Measurements from ENCODE around the gene MS4A4A.

MS4A4A gene

DNA sequence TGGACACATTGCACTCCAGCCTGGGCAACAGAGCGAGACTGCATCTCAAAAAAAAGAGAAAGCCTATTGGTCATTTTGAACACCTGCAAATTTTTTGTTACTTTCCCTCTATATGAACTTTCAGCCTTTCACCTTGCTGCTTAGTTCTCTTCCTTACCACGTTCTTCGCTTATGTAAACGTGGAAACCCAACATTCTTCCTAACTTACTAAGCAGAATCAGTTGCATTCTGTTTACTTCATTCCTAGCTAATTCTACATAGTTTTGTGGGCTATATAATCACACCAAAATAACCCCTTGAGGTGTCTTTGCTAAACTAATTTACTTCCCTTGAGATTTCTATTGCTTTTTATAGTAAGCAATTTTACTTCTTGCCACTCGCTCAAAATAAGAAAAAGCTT, 23.2 kb downstream of the MS4A4A start:
- no peak for DNase-seq

DNA sequence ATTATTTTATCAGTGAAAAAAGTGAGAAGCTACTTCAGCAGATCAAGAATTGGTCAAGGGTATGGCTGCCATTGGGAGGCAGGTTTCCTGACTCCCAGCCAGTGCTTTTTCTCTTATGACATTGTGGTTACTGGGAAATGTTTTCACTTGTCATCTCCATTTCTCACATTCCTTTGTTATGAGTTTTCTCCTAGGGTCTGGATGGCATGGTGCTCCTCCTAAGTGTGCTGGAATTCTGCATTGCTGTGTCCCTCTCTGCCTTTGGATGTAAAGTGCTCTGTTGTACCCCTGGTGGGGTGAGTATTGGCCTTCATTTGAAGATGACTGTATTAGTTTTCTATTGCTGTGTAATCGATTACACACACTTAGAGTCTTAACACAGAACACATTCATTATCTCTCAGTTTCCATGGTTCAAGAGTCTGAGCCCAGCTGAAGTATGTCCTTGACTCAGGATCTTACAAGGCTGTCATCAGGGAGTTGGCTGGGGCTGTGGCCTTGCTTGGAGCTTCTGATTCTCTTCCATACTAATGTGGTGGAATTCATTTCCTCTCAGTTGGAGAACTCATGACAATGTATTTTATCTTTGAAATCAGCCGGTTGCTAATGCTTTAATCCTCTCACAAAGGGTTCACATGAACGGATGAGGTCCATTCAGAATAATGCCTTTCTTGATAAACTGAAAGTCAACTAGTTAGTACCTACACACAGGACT, 25.6 kb downstream of the MS4A4A start:
- no peak for DNase-seq

DNA sequence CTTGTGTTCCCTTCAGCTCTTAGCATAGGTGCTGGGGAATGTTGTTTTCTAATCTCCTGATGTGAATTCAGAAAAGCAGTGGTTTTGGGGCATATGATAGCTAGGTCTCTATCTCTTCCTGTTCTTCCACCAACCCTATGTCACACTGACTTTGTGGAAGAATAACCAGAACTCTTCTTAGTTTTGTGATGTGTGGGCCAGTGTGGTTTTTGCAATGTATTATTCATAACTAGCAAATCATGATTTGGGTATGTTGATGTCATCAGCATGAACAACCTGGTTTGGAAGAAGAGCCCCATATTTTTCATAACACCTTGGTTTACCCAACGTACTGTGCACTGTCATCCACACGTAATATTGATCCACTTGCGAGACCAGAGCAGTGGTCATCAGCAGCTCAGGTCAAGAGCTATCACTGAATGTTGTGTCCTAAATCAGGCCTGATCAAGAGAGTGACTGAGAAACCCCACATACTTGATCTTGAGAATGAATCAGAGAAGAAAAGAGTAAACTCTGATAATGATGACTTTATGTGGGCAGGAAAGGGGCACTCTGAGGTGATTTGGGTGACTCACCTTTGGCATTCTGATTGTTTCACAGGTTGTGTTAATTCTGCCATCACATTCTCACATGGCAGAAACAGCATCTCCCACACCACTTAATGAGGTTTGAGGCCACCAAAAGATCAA, 27.2 kb downstream of the MS4A4A start:
- no peak for DNase-seq

DNA sequence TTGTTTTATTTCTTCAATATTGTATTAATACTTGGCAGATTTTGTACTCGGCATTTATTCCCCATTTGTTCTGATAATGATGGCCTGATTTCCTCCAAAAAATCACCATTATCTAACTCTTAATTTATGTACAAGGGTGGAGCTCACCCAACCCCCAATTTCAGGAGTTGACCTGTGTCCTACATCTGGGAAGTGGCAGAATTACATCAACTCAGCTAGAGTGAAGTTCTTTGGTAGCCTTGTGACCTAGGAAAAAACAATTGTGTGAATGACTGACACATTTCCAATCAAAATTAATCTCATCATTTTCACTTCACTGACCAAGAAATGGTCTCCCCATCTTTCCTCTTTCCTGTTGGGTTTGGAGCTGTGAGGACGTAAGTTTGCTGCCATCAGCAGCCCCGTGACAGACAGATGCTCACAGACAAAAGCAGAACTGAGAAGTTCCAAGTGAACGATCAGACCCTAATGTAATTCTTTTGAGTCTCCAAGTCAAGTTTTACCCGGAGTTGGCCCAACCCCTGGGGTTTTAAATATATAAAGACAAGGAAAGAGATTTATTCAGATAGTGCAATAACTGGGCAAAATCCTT, 30.0 kb downstream of the MS4A4A start:
- DNase-seq, result no peak

DNA sequence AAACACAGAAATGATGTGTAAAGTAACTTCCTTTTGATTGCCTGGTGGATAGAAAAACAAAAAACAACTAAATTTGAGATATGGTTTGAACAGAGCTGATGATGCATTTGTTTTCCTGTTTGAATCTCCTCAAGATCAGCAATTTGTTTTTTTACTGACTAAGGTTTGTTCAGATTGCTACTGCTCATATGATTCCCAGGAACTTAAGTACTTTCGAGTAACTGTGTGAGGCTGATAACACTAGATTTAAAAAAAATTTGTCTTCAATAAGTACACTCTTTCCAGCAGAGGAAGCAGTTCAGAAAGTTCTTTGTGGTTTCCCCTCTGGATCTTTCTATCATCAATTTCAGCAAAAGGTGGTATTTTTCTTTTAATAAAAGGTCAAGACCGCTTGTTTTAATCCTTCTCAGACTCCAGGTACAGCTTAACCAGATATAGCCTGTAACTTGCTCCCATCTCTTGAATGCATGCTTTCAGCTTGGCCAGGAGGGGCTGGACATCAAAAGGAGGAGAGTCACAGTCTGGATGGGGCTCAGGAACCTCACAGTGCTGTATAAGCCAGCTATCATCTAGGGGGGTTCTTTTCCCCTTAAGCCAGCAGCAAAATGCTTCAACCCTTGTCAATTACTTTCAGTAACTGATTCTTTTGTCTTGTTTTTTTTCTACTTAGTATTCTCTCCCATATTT, 34.3 kb downstream of the MS4A4A start:
- DNase-seq, result no peak

DNA sequence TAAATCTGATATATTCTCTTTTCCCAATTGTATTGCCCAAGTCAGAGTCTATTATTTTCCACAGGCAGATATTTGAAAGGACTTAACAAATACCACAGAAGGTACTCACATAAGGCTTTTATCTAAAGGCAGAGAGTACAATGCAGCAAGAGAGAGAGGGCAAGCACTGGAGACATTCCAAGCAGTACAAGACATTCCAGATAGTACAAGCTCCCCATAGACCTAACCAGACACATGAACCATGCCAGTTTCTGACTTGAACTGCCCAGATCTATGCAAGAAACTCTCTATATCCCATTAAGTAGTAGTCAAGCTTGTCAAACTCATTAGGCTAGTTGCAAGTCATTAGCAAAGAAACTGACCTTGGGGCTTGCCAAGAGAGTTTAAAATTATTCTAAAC, 35.4 kb downstream of the MS4A4A start:
- DNase-seq, result no peak

DNA sequence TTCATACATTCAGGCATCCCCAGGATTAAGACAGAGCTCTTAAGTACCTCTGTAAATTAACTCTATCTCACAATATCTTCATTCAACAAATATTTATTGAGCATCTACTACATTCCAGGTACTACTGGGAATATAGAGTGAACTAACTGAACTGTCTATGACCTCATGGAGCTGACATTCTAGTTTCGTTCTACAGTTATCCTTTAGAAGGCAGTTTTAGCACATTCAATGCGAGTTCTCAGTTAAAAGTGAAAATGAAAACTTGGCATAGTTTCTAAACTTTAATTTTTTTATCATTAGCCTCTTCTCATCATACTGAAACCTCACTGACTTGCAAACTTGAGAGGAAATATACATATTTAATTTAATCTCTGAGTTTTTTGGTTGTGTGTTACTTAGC, 35.9 kb downstream of the MS4A4A start:
- no peak for DNase-seq

DNA sequence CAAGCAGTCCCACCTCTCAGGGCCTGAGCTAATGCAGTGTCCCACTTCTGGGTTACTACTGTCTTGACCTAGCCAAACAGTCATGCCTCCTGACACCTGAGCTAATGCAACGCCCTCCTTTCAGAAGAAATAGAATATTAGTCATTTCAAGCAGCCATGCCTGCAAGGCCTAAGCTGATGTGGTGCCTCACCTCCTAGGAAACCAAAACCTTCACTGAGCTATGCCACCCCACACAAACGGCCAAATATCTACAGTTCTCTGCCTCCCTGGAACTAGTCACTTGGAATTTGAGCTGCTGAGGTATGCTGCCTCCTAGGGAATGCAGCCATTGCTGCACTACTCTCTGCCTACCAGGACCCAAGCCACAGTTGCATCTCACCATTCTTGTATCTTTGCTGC, 38.3 kb downstream of the MS4A4A start:
- DNase-seq, result no peak

DNA sequence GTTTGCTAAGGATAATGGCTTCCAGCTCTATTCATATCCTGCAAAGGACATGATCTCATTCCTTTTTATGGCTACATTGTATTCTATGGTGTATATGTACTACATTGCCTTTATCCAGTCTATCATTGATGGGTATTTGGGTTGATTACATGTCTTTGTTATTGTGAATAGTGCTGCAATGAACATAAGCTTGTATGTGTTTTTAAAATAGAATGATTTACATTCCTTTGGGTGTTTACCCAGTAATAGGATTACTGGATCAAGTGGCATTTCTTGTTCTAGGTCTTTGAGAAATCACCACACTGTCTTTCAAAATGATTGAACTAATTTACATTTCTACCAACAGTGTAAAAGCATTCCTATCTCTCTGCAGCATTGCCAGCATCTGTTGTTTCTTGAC, 40.6 kb downstream of the MS4A4A start:
- no peak for DNase-seq

DNA sequence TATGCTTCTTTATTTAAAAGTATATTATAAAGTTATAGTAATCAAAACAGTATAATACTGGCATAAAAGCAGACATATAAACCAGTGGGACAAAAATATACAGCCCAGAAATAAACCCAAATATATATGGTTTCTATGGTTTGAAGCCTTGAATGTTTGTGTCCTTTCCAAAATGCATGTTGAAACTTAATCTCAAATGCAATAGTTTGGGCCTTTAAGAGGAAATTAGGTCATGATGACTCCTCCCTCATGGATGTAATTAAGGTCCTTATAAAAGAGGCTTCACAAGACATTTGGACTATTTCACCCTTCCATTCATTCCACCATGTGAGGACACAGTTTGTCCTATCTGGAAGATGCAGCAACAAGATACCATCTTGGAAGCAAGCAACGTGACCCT, 46.5 kb downstream of the MS4A4A start, which contains the start of gene MS4A6E:
Gene MS4A6E (plus strand): TSS at position 301 of the 400 bp plus-strand sequence. CDS start 7,641 bp downstream, outside the sequence.
- DNase-seq, result no peak

DNA sequence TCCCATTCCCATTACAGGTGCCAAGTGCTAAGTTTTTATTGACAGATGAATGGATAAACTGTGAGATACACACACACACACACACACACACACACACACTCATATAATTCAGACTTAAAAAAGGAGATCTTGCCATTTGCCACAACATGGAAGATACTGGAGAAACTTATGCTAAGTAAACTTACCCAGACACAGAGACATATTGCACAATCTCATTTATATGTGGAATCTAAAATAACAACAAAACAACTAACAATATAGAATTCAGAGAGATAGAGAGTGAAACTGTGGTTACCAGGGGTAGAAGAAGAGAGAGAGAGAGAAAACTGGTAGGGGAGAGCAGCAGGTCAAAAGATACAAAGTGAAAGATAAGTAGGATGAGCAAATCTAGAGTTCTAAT, 48.0 kb downstream of the MS4A4A start:
- DNase-seq, result no peak

DNA sequence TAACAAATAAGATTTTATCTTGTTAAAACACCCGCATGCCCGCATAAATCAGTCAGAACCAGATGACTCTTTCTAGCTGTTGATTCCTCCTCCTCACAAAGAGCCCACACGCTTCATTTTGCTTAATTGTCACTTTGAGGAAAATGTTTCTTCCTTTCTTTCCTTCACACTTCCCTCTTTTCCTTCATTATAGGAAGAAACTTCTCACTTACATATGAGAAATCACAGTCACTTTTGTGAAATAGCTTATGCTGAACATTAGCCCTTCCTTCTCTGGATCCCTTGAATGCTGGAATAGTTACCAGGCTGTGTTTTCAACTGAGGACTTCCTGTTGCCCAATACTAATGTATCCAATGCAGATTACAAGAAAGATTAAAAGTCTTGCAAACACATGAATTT, 52.4 kb downstream of the MS4A4A start:
- no peak for DNase-seq

DNA sequence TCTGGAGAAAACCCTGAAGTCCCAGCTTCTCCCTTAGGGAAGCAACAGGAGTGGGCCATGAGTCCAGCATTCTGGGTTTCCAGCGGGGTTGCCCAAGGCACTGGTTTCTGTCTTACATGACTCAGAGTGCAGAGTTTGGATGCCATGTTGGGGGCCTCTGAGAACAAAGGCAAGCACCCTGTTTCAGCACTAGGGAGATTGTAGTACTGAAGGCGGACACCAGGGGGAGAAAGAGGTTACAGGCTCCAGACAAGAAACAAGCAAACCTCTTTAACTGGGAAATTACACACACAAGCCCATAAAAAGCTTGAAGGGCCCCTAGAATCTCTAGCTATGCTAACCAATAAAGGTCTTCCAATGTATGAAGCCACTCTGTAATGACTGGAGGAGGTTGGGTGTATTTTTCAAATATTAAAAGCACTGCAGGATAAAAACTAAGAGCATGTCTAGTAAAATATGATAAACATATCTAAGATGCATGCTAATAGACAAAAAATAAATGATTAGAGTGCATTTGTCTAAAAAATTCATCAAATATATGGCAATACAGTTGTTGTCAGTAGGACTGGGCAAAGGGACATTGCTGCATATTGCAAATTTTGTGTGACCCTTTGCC, 53.6 kb downstream of the MS4A4A start:
- no peak for DNase-seq

DNA sequence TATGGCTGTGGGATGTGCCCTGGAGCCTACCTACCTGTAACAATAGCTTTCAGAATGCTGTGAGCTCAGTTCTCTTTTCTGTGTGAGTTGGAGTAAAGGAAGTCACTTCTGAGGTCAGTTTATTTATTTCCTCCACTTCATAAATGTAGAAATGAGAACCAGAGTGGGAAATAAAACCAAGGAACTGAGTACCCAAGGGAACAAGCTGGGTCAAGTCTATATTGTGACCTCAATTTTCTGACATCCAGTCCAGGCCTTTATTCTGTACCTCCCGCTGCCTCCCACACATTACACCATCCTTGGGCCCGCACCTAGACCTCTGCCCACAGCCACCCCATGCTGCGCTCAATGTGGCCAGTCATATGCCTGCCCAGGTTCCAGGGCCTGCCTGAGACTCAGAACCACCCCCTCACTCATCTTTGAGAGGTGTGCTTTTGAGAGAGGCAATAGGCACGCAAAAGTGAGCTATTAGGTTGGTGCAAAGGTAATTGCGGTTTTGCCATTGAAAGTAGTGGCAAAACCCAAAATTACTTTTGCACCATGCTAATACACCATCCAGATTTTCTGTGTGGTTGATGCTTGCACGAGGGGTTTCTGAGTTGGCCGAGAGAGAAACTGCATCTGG, 56.4 kb downstream of the MS4A4A start:
- DNase-seq, result no peak

DNA sequence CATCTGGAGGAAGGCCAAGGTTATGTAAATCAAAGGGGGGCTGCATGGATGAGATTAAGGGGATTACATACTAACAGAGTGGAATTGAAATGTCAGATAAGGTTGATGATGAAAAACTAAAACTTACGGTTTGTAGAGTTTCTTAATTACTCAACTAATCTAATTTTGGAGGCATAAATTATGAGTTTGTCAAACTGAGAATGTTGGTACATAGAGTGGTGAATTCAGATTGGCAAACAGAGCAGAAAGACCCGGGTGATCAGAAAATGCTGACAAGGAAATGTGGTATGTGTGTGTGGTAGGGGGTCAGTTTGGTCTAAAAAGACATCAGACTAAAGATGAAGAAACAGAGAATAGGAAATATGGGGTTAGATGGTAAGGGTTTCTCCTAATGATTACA, 57.6 kb downstream of the MS4A4A start:
- DNase-seq, result no peak

DNA sequence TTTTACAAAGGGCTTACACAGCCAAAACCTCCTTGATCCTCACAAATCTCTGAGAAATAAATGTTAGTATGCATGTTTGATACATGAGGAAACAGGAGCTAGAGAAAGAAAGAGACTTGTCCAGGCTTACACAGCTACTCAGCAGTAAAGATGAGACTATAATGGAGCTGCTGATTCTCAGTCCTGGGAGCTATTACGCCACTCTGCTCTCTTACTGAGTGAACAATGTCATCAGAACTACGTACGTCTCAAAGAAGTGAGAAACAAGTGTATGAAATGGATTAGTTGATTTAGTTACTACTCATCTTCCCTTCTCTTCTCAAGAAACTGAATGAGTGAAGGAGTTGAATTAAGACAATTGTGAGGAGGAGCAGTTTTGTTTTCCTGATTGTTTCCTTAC, 58.9 kb downstream of the MS4A4A start:
- no peak for DNase-seq

DNA sequence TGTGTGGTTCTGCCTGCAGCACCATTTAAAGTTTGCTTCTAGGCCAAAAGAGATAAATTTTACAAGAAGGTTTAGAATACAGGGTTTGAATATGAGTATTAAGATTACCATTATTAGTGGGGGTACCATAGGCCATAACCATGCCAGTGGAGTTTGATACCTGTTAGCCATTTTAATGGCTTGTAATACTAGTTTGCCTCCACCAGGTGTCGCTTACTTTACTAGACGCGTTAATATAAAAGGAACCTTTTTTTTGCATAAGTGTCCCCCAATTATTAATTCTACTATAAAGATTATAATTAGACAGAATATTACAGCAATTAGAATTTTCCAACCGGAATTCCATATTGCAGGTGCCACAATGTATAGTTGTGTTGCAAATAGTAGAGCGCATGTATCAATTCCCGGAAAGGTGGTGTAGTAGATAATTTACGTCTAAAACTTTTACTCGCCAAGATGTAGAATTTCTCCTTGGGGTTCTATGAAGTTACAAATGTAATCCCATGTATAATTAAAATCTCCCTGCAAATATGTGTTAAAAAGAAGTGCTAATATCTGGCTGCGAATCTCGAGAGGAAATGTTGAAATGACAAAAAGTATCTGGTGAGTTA, 62.7 kb downstream of the MS4A4A start:
- DNase-seq, result no peak

DNA sequence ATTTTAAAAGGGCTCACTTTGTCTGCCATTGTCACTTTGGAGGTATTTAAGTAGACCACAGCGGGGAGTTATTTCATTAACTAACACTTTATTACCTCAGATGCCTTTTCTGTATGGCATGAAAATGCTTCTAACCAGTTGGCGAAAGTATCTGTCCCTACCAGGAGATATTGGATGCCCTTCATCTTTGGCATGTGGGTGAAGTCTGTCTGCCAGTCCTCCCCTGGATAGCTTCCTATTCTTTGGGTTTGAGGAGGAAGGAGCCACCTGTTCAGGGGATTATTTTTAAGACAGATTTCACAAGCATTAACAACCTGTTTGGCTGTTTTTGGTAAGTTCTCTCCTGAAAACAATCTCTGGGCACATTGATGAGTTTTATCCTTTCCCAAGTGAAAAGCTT, 63.7 kb downstream of the MS4A4A start:
- DNase-seq, result no peak

DNA sequence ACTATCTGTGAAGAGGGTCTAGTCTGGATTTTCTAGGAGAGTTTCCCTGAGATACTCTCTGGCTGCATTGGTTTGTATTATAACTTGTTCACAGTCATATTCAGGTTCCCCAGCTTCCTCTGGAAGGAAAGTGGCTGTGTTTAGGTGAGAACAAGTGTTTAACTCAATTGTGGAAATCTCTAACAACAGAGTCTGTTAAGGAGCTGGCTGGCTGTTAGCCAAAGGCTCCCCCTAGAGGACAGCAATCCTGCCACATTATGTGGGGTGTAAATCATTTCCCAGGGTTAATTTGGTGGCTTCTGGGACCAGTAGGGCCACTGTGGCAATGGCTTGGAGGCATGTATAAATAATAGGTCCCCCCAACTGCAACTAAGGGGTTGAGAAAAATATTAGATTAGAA, 65.0 kb downstream of the MS4A4A start:
- no peak for DNase-seq

DNA sequence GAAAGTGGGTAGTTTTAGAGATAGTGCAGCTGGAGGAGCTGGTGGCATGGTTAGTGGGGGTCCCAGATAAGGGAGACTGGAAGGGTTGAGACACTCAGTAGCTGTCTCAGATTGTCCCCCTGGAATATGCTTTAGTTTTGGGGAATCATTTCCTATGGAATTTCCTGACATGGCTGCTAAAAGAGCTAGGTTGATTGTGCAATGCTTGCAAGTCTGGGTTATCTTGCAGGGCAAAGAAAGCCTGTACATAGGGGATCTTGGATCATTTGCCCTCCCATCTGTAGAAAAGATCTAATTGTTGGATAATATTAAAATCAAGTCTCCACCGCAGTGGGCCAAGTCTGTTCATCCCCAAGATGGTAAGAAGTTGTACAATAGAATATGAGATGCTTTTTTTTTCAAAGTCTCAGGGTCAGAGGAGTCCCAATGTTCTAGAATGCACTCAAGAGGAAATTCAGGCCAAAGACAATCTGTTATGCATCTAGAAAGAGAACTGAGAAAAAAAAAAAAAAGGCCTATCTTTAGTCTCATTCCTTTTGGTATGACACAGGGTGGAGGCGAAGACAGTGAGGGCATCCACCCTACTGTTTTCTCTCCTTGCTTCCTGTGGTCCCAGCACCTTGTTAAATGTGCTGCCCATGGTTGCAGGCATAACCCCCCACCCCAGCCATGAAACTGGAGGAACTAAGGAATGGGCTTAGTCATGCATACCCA, 66.8 kb downstream of the MS4A4A start:
- no peak for DNase-seq

DNA sequence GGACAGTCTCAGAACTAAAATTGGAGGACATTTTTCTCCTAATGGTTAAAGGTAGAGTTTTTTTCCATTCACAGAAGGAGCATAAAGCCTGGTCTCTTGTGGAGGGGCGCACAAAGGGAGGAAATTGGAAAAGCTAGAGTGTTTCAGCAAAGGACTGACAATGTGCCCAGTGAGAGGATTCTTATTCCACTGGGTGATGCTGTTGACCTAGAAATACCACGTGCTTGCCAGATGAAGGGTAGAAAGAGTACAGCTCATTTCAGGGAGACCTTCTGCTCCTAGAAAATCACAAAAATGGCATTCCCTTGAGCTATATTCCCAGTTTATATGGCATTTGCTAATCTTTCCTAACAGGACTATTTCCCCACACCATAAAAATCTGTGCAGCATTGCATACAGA, 67.7 kb downstream of the MS4A4A start:
- no peak for DNase-seq

DNA sequence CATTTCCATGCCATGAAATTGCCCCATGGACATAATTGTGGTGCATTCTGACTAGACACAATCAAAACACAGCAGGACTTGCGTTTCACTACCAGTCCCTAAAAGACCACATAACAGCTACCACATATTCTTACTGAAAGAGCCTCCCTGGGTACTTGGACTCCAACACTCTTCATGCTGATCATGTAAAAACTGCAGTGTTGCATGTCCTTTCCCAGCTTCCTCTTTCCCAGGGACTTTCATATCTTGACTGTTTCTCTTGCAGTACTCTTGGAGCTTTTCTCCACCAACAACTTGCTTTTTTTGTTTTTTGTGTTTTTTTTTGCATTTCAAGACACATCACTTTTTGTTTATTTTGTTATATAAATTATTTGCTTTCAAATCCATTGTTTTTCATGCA, 69.5 kb downstream of the MS4A4A start:
- no peak for DNase-seq
